Fibroblast of mammary gland (primary cell): ENCODE measurements around the gene WWC2.
"Not testable (repeated sequence)": the region's sequence is repeated elsewhere in the genome, so short reads cannot be mapped to it uniquely, and the experiment has no call there.

ENCODE experiments used
- DNase-seq: peaks from one replicate; pipeline ENCODE4 v3.0.0-alpha.2; 2010; ENCODE audit warnings: low read depth
- H3K4me3 ChIP-seq: 2 replicates; pipeline ENCODE4 v1.5.1; 2011; ENCODE audit warnings: low read depth, mild to moderate bottlenecking, low read length, moderate library complexity; ENCODE audit not compliant: control insufficient read depth
- TF ChIP-seq, protein P1 (sequence below): conservative IDR thresholded peaks from 2 replicates; pipeline ENCODE4 v1.5.1; 2011; ENCODE audit warnings: low read depth, low read length, inconsistent platforms; ENCODE audit not compliant: control insufficient read depth, insufficient read depth

The WWC2 gene

DNA sequence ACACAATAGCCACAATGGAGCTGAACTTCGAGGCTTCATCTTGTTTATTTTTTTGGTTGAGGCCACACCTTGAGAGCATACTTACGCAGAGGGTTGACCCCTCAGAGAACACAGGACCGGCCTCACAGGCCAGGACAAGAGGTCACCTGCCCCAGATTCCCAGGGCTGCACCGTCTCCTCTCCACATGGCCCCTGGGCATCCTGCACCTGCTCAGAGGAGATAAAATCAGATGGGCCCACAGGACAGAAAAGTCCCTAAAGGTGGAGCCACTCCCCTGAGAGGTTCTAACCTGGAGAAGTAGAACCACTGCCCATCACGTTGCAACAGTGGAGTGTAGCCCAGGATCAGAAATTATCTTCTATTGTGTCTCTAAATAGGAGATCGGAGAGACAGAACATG, 224.2 kb downstream of the WWC2 start:
- DNase-seq, result no peak
- TF ChIP-seq, protein P1, sequence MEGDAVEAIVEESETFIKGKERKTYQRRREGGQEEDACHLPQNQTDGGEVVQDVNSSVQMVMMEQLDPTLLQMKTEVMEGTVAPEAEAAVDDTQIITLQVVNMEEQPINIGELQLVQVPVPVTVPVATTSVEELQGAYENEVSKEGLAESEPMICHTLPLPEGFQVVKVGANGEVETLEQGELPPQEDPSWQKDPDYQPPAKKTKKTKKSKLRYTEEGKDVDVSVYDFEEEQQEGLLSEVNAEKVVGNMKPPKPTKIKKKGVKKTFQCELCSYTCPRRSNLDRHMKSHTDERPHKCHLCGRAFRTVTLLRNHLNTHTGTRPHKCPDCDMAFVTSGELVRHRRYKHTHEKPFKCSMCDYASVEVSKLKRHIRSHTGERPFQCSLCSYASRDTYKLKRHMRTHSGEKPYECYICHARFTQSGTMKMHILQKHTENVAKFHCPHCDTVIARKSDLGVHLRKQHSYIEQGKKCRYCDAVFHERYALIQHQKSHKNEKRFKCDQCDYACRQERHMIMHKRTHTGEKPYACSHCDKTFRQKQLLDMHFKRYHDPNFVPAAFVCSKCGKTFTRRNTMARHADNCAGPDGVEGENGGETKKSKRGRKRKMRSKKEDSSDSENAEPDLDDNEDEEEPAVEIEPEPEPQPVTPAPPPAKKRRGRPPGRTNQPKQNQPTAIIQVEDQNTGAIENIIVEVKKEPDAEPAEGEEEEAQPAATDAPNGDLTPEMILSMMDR, result no peak
- no peak overlapping the region for H3K4me3 ChIP-seq

DNA sequence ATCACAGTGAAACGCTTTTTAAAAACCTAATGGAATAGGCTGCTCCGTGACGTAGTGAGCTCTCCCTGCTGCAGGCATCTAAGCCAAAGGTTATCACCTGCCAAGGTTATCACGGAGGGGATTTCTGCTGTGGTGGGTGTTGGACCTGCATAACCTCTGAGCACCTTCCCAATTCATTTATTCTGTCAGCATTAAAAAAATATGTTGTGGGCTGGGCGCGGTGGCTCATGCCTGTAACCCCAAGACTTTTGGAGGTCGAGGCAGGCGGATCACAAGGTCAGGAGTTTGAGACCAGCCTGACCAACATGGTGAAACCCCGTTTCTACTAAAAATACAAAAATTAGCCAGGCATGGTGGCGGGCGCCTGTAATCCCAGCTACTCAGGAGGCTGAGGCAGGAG, 225.0 kb downstream of the WWC2 start:
- not testable (repeated sequence) for H3K4me3 ChIP-seq, DNase-seq

DNA sequence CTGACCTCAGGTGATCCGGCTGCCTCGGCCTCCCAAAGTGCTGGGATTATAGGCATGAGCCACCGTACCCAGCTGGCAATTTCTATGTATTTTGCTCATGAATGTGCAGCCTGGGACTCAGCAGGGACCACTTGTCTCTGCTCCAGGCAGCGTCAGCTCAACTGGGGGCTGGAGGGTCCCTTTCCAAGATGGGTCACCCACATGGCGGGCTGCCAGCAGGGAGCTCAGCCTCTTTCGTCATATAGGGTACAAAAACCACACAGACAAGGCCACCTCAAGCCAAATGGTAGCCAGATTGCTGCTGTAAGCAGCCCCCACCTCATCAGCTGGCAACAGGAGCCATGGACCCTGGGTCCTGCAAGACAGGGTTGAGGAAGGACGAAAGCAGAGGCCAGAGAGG, 225.6 kb downstream of the WWC2 start:
- no peak overlapping the region for H3K4me3 ChIP-seq
- TF ChIP-seq, protein P1, result no peak
- no peak for DNase-seq

DNA sequence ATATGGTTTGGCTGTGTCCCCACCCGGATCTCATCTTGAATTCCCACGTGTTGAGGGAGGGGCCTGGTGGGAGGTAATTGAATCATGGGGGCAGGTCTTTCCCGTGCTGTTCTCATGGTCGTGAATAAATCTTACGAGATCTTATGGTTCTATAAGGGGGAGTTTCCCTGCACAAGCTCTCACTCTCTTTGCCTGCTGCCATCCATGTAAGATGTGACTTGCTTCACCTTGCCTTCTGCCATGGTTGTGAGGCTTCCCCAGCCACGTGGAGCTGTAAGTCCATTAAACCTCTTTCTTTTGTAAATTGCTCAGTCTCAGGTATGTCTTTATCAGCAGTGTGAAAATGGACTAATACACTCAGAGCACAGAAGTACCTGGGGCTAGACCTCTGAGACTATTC, 227.3 kb downstream of the WWC2 start:
- DNase-seq, H3K4me3 ChIP-seq: not testable (repeated sequence)

DNA sequence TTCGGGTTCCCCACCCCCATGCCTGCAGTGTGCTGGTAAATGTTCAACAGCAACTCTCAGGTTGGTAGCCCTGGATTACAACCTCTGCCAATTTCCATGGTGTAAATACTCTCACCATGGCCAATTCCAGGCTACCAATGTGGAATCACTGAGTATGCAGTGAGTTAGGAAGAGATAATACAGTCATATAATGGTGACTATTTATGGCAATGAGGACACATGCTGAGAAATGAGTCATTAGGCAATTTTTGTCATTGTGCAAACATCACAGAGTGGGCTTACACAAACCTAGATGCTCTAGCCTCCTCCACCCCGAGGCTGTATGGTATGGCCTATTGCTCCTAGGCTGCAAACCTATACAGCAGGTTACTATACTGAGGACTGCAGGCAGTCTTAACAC, 227.8 kb downstream of the WWC2 start:
- DNase-seq, result peak; percentile 34
- TF ChIP-seq, protein P1, result no peak
- H3K4me3 ChIP-seq, result no peak overlapping the region

DNA sequence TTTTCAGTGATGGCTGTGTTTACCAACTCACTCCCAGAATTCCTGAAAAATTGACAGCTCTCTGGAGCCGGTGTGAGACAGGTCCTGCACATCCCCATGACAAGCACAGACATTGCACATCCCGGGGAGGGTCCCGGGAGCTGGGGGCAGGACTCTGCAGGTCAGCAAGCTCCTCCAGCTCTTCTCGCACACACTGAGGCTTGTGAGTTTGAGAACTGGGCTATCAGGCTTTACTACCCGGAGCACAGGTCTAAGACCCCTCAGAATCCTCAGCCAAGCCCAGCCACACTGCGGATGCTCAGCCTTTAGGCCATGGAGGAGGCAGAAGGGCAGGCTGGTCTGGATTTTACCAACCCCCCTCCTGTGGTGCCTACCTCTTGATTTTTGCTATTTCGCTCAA, 228.8 kb downstream of the WWC2 start:
- DNase-seq, result no peak
- TF ChIP-seq, protein P1, result no peak
- no peak overlapping the region for H3K4me3 ChIP-seq

DNA sequence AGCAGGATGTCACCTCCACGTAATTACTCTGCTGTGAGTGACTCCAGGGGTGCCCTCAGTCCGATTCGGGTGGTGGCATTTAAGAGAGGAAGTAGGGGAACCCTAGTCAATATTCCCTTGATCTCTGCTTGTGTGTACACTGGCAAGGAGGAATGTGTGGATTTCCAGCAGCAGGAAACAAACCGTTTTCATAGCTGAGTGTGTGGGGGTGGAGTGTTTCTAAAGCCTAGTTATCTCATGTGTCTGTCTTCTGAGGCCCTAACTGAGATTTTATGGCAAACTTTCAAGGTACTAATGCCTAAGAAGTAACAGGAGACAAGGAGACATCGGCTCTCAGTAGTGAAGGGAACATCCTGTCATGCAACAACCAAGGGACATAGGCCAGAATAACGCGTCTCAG, 229.8 kb downstream of the WWC2 start:
- H3K4me3 ChIP-seq, result no peak overlapping the region
- no peak for DNase-seq
- TF ChIP-seq, protein P1, result no peak

DNA sequence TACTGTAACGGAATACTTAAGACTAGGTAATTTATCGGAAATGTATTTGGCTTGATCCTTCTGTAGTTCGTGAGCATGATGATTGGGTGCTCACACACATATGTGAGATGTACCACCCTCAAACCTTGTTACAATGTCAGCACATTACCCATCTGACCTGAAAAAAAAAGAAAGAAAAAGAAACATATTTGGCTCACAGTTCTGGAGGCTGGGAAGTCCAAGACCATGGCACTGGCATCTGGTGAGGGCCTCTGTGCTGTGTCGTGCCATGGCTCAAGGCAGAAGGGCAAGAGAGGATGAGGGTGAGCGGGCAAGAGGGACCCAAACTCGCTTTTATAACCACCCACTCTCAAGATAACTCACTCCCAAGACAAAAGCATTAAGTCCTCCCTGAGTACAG, 230.2 kb downstream of the WWC2 start:
- TF ChIP-seq, protein P1, result no peak
- H3K4me3 ChIP-seq, result no peak overlapping the region
- DNase-seq, result no peak
